Activated CD4-positive, alpha-beta T cell treated with anti-CD3 and anti-CD28 coated beads, Interleukin-2, amount 10 ng/mL, durations not matched to agents 7 days and 5 days (primary cell): ENCODE measurements around the gene COPS3. TPM values are rescaled to one million over a fixed set of nuclear protein-coding genes. Genes with fewer than 3 reads are reported as not detected.

Experiments used
- CTCF ChIA-PET: fragments of 350-600 bp; sonication (Branson Sonifier 250); formaldehyde crosslinking; loops from one replicate; lab custom pipeline; 2021; ENCODE audit warnings: antibody characterized with exemption; lab: Charles Lee
- POLR2A ChIA-PET: fragments of 350-600 bp; sonication (Branson Sonifier 250); formaldehyde crosslinking; loops from one replicate; lab custom pipeline; 2021; ENCODE audit warnings: antibody characterized with exemption; lab: Charles Lee
- DNase-seq: peaks from one replicate; pipeline ENCODE4 v3.0.0-alpha.2; 2020
- H3K27ac Mint-ChIP-seq: one replicate; pipeline ENCODE4 v1.8.0; 2021; ENCODE audit warnings: mild to moderate bottlenecking, moderate library complexity, mixed read lengths
- H3K27me3 Mint-ChIP-seq: one replicate; pipeline ENCODE4 v1.8.0; 2021; ENCODE audit warnings: mixed read lengths
- H3K36me3 Mint-ChIP-seq: one replicate; pipeline ENCODE4 v1.8.0; 2021; ENCODE audit warnings: low read depth, mixed read lengths
- H3K4me1 Mint-ChIP-seq: one replicate; pipeline ENCODE4 v1.8.0; 2021; ENCODE audit warnings: mixed read lengths
- H3K4me3 Mint-ChIP-seq: one replicate; pipeline ENCODE4 v1.8.0; 2021; ENCODE audit warnings: mild to moderate bottlenecking, moderate library complexity, mixed read lengths
- H3K9me3 Mint-ChIP-seq: one replicate; pipeline ENCODE4 v1.8.0; 2021; ENCODE audit warnings: mixed read lengths
- total RNA-seq, 2 experiments: library from RNA; stranded (reverse); gene quantifications; one replicate each; pipeline ENCODE4 v1.2.3, GENCODE V29; 2021

Gene COPS3
- total RNA-seq, 2 experiments from 2014 or later: 100 TPM

- H3K36me3 Mint-ChIP-seq: peaks cover 37% of the 10 kb centered on the region
- H3K4me3 Mint-ChIP-seq: peak overlapping the region; percentile 91
- no peaks in the 10 kb centered on the region for H3K27me3 Mint-ChIP-seq
- H3K4me1 Mint-ChIP-seq: peaks cover 30% of the 10 kb centered on the region
- CTCF ChIA-PET: no interaction called here
- no peak for DNase-seq
- peaks cover 2% of the 10 kb centered on the region for H3K9me3 Mint-ChIP-seq
- POLR2A ChIA-PET: interaction anchor here (0.7 kb wide), 1 partner anchor 22 kb away, joined by 3 read pairs; no protein-coding TSS in a partner anchor
- peak overlapping the region; percentile 97 for H3K27ac Mint-ChIP-seq
Measured at GRCh38 chr17:17204041-17204591, 76.9 kb downstream of the COPS3 start.

GRCh38 chr17:17203173-17203730 lies 77.8 kb downstream of the COPS3 start:
- peaks cover 41% of the 10 kb centered on the region for H3K36me3 Mint-ChIP-seq
- CTCF ChIA-PET: no interaction called here
- H3K4me3 Mint-ChIP-seq: peak overlapping the region; percentile 15
- H3K27ac Mint-ChIP-seq: peak overlapping the region; percentile 36
- DNase-seq: no peak
- POLR2A ChIA-PET: no interaction called here
- H3K4me1 Mint-ChIP-seq: peaks cover 33% of the 10 kb centered on the region
- H3K27me3 Mint-ChIP-seq: no peaks in the 10 kb centered on the region
- peaks cover 2% of the 10 kb centered on the region for H3K9me3 Mint-ChIP-seq

GRCh38 chr17:17201907-17202306 lies 79.1 kb downstream of the COPS3 start:
- peaks cover 41% of the 10 kb centered on the region for H3K36me3 Mint-ChIP-seq
- H3K4me3 Mint-ChIP-seq: no peak overlapping the region
- DNase-seq: no peak
- CTCF ChIA-PET: interaction anchor here (0.6 to 2.5 kb wide), 3 partner anchors 13 to 53 kb away, joined by 3 to 7 read pairs (median 4); no protein-coding TSS in a partner anchor
- peaks cover 37% of the 10 kb centered on the region for H3K4me1 Mint-ChIP-seq
- POLR2A ChIA-PET: no interaction called here
- H3K27me3 Mint-ChIP-seq: no peaks in the 10 kb centered on the region
- H3K27ac Mint-ChIP-seq: no peak overlapping the region
- H3K9me3 Mint-ChIP-seq: peaks cover 2% of the 10 kb centered on the region

- peaks cover 35% of the 10 kb centered on the region for H3K4me1 Mint-ChIP-seq
- CTCF ChIA-PET: interaction anchor here (0.6 to 2.5 kb wide), 4 partner anchors 12 to 78 kb away, joined by 3 to 7 read pairs (median 3); no protein-coding TSS in a partner anchor
- no peaks in the 10 kb centered on the region for H3K27me3 Mint-ChIP-seq
- H3K9me3 Mint-ChIP-seq: peaks cover under 1% of the 10 kb centered on the region
- H3K27ac Mint-ChIP-seq: no peak overlapping the region
- peaks cover 41% of the 10 kb centered on the region for H3K36me3 Mint-ChIP-seq
- no peak overlapping the region for H3K4me3 Mint-ChIP-seq
- POLR2A ChIA-PET: no interaction called here
- no peak for DNase-seq
Measured at GRCh38 chr17:17201271-17201670, 79.8 kb downstream of the COPS3 start.

GRCh38 chr17:17200831-17201230 lies 80.2 kb downstream of the COPS3 start:
- Mint-ChIP-seq H3K27me3 (no peaks in the 10 kb centered on the region), H3K27ac (no peak overlapping the region), H3K9me3 (no peaks in the 10 kb centered on the region), H3K4me3 (no peak overlapping the region), H3K36me3 (peaks cover 41% of the 10 kb centered on the region), H3K4me1 (peaks cover 35% of the 10 kb centered on the region)
- DNase-seq: no peak
- POLR2A ChIA-PET: no interaction called here
- CTCF ChIA-PET: interaction anchor here (0.8 to 2.5 kb wide), 4 partner anchors 12 to 108 kb away, joined by 3 to 7 read pairs (median 3); no protein-coding TSS in a partner anchor

- POLR2A ChIA-PET: interaction anchor here (0.5 kb wide), 1 partner anchor 26 kb away, joined by 3 read pairs; no protein-coding TSS in a partner anchor
- H3K36me3 Mint-ChIP-seq: peaks cover 41% of the 10 kb centered on the region
- H3K4me3 Mint-ChIP-seq: no peak overlapping the region
- H3K27me3 Mint-ChIP-seq: no peaks in the 10 kb centered on the region
- DNase-seq: no peak
- H3K9me3 Mint-ChIP-seq: no peaks in the 10 kb centered on the region
- peak overlapping the region; percentile 62 for H3K27ac Mint-ChIP-seq
- H3K4me1 Mint-ChIP-seq: peaks cover 31% of the 10 kb centered on the region
- CTCF ChIA-PET: interaction anchor here (0.8 to 2.5 kb wide), 5 partner anchors 11 to 108 kb away, joined by 3 to 7 read pairs (median 3); no protein-coding TSS in a partner anchor
Measured at GRCh38 chr17:17200311-17200710, 80.7 kb downstream of the COPS3 start.

GRCh38 chr17:17198281-17198680 lies 82.8 kb downstream of the COPS3 start:
- CTCF ChIA-PET: interaction anchor here (0.7 to 1.4 kb wide), 3 partner anchors 12 to 71 kb away, joined by 3 to 4 read pairs (median 3); no protein-coding TSS in a partner anchor
- H3K36me3 Mint-ChIP-seq: peaks cover 28% of the 10 kb centered on the region
- H3K4me3 Mint-ChIP-seq: no peak overlapping the region
- DNase-seq: no peak
- no peaks in the 10 kb centered on the region for H3K27me3 Mint-ChIP-seq
- H3K4me1 Mint-ChIP-seq: peaks cover 14% of the 10 kb centered on the region
- H3K9me3 Mint-ChIP-seq: no peaks in the 10 kb centered on the region
- H3K27ac Mint-ChIP-seq: no peak overlapping the region
- POLR2A ChIA-PET: no interaction called here

- Mint-ChIP-seq H3K4me3 (no peak overlapping the region), H3K4me1 (peaks cover 17% of the 10 kb centered on the region), H3K27ac (no peak overlapping the region), H3K36me3 (peaks cover 15% of the 10 kb centered on the region), H3K27me3 (no peaks in the 10 kb centered on the region), H3K9me3 (no peaks in the 10 kb centered on the region)
- ChIA-PET POLR2A (interaction anchor here (0.6 to 0.7 kb wide), 2 partner anchors 77 to 194 kb away, joined by 5 to 7 read pairs; no protein-coding TSS in a partner anchor), CTCF (interaction anchor here (1.2 to 2.0 kb wide), 3 partner anchors 9 to 17 kb away, joined by 4 to 5 read pairs (median 4); partner anchors contain the start of gene PLD6)
- DNase-seq: no peak
Measured at GRCh38 chr17:17196776-17197175, 84.3 kb downstream of the COPS3 start.

Other genes with a start within 250 kb of the COPS3 start
- 100 to 1,000 TPM; 234 to 261 TPM for gene MPRIP, start 238.8 kb downstream of the COPS3 start, total RNA-seq
- gene PLD6, start 74.9 kb downstream of the COPS3 start, total RNA-seq: 10 to 100 TPM; 10.9 to 11.8 TPM
- 10 to 100 TPM; 39.4 to 48.0 TPM for gene FLCN, start 44.1 kb downstream of the COPS3 start, total RNA-seq
- gene NT5M, start 22.1 kb upstream of the COPS3 start, total RNA-seq: 1 to 10 TPM; 5.5 to 7.6 TPM
- gene MED9, start 195.8 kb upstream of the COPS3 start, total RNA-seq: 10 to 100 TPM; 14.3 to 14.6 TPM
- gene RASD1, start 215.1 kb upstream of the COPS3 start, total RNA-seq: under 1 TPM; 0.29 to 0.42 TPM